PC-9 (cell line): Measurements from ENCODE around the gene BZW2. TPM values are rescaled to one million over a fixed set of nuclear protein-coding genes. Genes with fewer than 3 reads are reported as not detected.

ENCODE experiments used
- BruUV-seq: library from RNA; stranded (reverse); fragments of 400-500 nt; replicated peaks from 2 replicates; lab custom pipeline; 2021; lab: Mats Ljungman, UMichigan
- CTCF ChIA-PET: fragments of 300-600 bp; sonication (Branson Sonifier 250); formaldehyde crosslinking; loops from one replicate; lab custom pipeline; 2022; ENCODE audit warnings: antibody characterized with exemption; lab: Charles Lee
- POLR2A ChIA-PET: fragments of 300-600 bp; sonication (Branson Sonifier 250); formaldehyde crosslinking; loops from one replicate; lab custom pipeline; 2022; ENCODE audit warnings: antibody characterized with exemption; ENCODE audit not compliant: unreplicated experiment; lab: Charles Lee
- DNase-seq, 2 experiments: peaks; one replicate each; pipeline versions ENCODE4 v3.0.0 to v3.0.0-alpha.2; 2015 to 2022; ENCODE audit warnings: mixed read lengths in 1 of 2
- H2AFZ ChIP-seq: fragments of 200-600 bp; sonication (generic); 2 replicates; pipeline ENCODE4 v1.8.1; 2017; ENCODE audit warnings: antibody characterized with exemption
- H3F3A ChIP-seq: fragments of 200-600 bp; sonication (generic); 2 replicates; pipeline ENCODE4 v1.8.1; 2017; ENCODE audit warnings: antibody characterized with exemption, mild to moderate bottlenecking, low read depth; ENCODE audit not compliant: insufficient read depth
- H3K27ac ChIP-seq: fragments of 200-600 bp; sonication (generic); 2 replicates; pipeline ENCODE4 v1.6.1; 2016; ENCODE audit warnings: mixed run types
- H3K27me3 ChIP-seq: fragments of 200-600 bp; sonication (generic); 2 replicates; pipeline ENCODE4 v1.6.1; 2016; ENCODE audit warnings: low read depth, mixed run types; ENCODE audit not compliant: insufficient read depth
- H3K36me3 ChIP-seq: fragments of 200-600 bp; sonication (generic); 2 replicates; pipeline ENCODE4 v1.6.1; 2016; ENCODE audit warnings: low read depth, mixed run types
- H3K4me1 ChIP-seq: fragments of 200-600 bp; sonication (generic); replicated peaks from 2 replicates; pipeline ENCODE4 v1.6.1; 2016; ENCODE audit warnings: mixed run types; ENCODE audit not compliant: insufficient read depth
- H3K4me2 ChIP-seq: fragments of 200-600 bp; sonication (generic); 2 replicates; pipeline ENCODE4 v1.6.1; 2017; ENCODE audit warnings: mixed run types
- H3K4me3 ChIP-seq: fragments of 200-600 bp; sonication (generic); 2 replicates; pipeline ENCODE4 v1.6.1; 2016; ENCODE audit warnings: mixed run types
- H3K79me2 ChIP-seq: fragments of 200-600 bp; sonication (generic); 2 replicates; pipeline ENCODE4 v1.6.1; 2017; ENCODE audit warnings: low read depth, mixed run types
- H3K9me2 ChIP-seq: fragments of 200-600 bp; sonication (generic); 2 replicates; pipeline ENCODE4 v1.8.1; 2017; ENCODE audit warnings: mild to moderate bottlenecking; ENCODE audit not compliant: insufficient read depth
- H3K9me3 ChIP-seq: fragments of 200-600 bp; sonication (generic); 2 replicates; pipeline ENCODE4 v1.8.1; 2016; ENCODE audit warnings: low read depth; ENCODE audit not compliant: insufficient read depth
- H4K20me1 ChIP-seq: fragments of 200-600 bp; sonication (generic); 2 replicates; pipeline ENCODE4 v1.8.1; 2017; ENCODE audit not compliant: insufficient read depth
- CTCF ChIP-seq: fragments of 200-600 bp; sonication (generic); conservative IDR thresholded peaks from 2 replicates; pipeline ENCODE4 v1.6.1; 2017; ENCODE audit warnings: mixed run types, antibody characterized with exemption, mild to moderate bottlenecking, moderate library complexity
- EZH2 ChIP-seq: fragments of 200-600 bp; sonication (generic); IDR thresholded peaks from 2 replicates; pipeline ENCODE4 v1.8.0; 2017; ENCODE audit warnings: antibody characterized with exemption, low read depth
- intact Hi-C: fragments of 100-400 bp; cut with micrococcal nuclease; formaldehyde crosslinking; loops from one replicate; pipeline ENCODE4 v1.10.0; 2022; ENCODE audit not compliant: unreplicated experiment
- total RNA-seq: library from RNA; stranded (reverse); gene quantifications from 2 replicates; pipeline ENCODE4 v1.2.3, GENCODE V29; 2021

Gene BZW2
- total RNA-seq, 1 experiment from 2014 or later: 93.7 TPM

DNA sequence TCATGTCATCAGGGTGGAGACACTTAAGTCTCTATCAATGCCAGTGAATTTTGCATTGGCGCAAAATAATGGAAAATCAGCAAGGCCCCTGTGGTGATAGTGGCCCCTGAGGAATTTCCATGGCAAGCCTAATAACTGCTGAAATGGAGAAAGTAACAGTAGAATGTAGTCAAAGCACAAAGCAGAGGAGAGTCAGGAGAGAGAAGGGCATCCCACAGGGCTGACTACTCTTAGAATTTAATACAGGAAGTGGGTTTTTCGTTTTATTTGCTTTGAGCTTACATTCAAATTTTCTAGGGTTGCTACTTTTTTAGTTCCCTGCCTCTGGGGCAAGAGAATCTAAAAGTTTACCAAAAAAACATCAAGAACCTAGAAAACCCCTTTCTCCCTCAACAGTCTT, 39.0 kb downstream of the BZW2 start:
- Histone ChIP-seq H3K36me3 (peaks cover 78% of the 10 kb centered on the region), H3K4me2 (no peak overlapping the region), H4K20me1 (no peaks in the 10 kb centered on the region; the same call in 1 of the 2 replicates), H3K9me2 (no peaks in the 10 kb centered on the region), H3K79me2 (no peaks in the 10 kb centered on the region), H3K27ac (no peak overlapping the region), H3K4me3 (no peak overlapping the region), H3F3A (peaks cover 17% of the 10 kb centered on the region), H3K9me3 (no peaks in the 10 kb centered on the region), H3K27me3 (no peaks in the 10 kb centered on the region), H2AFZ (no peak overlapping the region), H3K4me1 (no peaks in the 10 kb centered on the region)
- POLR2A ChIA-PET: interaction anchor here (0.6 kb wide), 1 partner anchor 679 kb away, joined by 3 read pairs; no protein-coding TSS in a partner anchor
- CTCF ChIA-PET: interaction anchor here (0.6 kb wide), 1 partner anchor 113 kb away, joined by 3 read pairs; no protein-coding TSS in a partner anchor
- BruUV-seq: no TSS peak
- TF ChIP-seq CTCF (no peak), EZH2 (no peak)
- intact Hi-C loops: loop anchor here (5.0 kb wide), 1 partner anchor 38 kb away; the partner anchor contains the start of genes ANKMY2 and BZW2
- DNase-seq: no peak

DNA sequence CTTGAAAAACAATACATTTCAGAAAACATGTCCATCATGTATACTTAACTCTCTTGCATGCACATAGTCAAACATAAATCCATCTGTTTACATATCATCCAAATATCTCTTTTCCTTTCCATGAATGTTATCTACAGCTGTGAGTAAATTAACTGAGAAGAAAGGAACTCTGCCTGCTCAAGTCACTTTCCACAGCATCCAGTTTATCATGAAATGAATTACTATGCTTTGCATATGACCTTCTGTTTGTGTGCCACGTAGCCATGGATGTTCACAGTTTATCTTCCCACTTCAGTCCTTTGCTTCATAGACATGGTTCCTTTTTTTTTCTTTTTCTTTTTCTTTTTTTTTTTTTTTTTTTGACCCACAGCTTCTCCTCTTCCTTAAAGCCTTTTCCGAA, 39.6 kb downstream of the BZW2 start:
- no peak for DNase-seq
- intact Hi-C loops: loop anchor here (5.0 kb wide), 1 partner anchor 38 kb away; the partner anchor contains the start of genes ANKMY2 and BZW2
- Histone ChIP-seq H4K20me1 (no peaks in the 10 kb centered on the region; the same call in 1 of the 2 replicates), H3K36me3 (peaks cover 78% of the 10 kb centered on the region), H3K4me2 (no peak overlapping the region), H3F3A (peaks cover 17% of the 10 kb centered on the region), H2AFZ (no peak overlapping the region), H3K9me3 (no peaks in the 10 kb centered on the region), H3K4me3 (no peak overlapping the region), H3K9me2 (no peaks in the 10 kb centered on the region), H3K27me3 (no peaks in the 10 kb centered on the region), H3K79me2 (no peaks in the 10 kb centered on the region), H3K27ac (no peak overlapping the region), H3K4me1 (no peaks in the 10 kb centered on the region)
- CTCF ChIA-PET: no interaction called here
- no TSS peak for BruUV-seq
- TF ChIP-seq CTCF: no peak
- no peak for TF ChIP-seq EZH2
- POLR2A ChIA-PET: interaction anchor here (0.6 kb wide), 1 partner anchor 680 kb away, joined by 3 read pairs; no protein-coding TSS in a partner anchor

DNA sequence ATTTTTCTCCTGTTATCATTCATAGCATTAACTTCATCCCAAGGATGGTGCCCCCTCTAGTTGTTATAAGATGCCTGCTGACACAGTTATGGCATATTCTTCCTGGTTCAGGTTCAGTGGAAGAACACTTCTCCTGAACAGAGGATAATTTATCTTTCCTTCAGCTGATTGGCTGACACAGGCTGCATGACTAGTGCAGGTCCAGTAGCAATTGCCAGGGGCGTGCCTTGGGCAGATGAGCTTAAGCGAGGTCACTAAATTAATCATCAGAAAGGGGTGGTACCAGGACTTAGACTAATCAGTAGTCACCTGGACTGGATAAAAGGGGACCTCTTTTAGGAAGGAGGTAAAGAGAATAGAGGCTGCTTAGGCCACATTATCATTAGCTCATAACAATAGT, 42.3 kb downstream of the BZW2 start:
- Histone ChIP-seq H3K9me3 (no peaks in the 10 kb centered on the region), H3K27me3 (no peaks in the 10 kb centered on the region), H4K20me1 (no peaks in the 10 kb centered on the region; the same call in 1 of the 2 replicates), H3K36me3 (peaks cover 70% of the 10 kb centered on the region), H3F3A (peaks cover 21% of the 10 kb centered on the region), H3K4me2 (no peak overlapping the region), H3K4me3 (no peak overlapping the region), H2AFZ (no peak overlapping the region), H3K9me2 (no peaks in the 10 kb centered on the region), H3K4me1 (no peaks in the 10 kb centered on the region), H3K79me2 (no peaks in the 10 kb centered on the region), H3K27ac (no peak overlapping the region)
- intact Hi-C loops: loop anchor here (5.0 kb wide), 1 partner anchor 41 kb away; the partner anchor contains the start of genes ANKMY2 and BZW2
- ChIA-PET POLR2A (no interaction called here), CTCF (interaction anchor here (0.6 to 1.3 kb wide), 2 partner anchors 85 to 234 kb away, joined by 3 to 4 read pairs; no protein-coding TSS in a partner anchor)
- no TSS peak for BruUV-seq
- peak in 1 of 2 experiments; percentile 58 for DNase-seq
- TF ChIP-seq CTCF (no peak), EZH2 (no peak)
